Brain microvascular endothelial cell (primary cell): ENCODE results near the gene PTPRM.
A peak's percentile ranks its signal among the peaks of the same experiment; 100 is the strongest.

Source experiments
- DNase-seq: peaks from one replicate; pipeline ENCODE4 v3.0.0-alpha.2; 2020
- H3K27ac ChIP-seq: fragments of 250-450 bp; sonication (Bioruptor Pico); 2 replicates; pipeline ENCODE4 v1.5.1; 2020; ENCODE audit warnings: mild to moderate bottlenecking, moderate library complexity
- H3K27me3 ChIP-seq: fragments of 250-450 bp; sonication (Bioruptor Pico); replicated peaks from 2 replicates; pipeline ENCODE4 v1.5.1; 2020; ENCODE audit warnings: mild to moderate bottlenecking
- H3K36me3 ChIP-seq: fragments of 250-450 bp; sonication (Bioruptor Pico); replicated peaks from 2 replicates; pipeline ENCODE4 v1.5.1; 2020; ENCODE audit warnings: mild to moderate bottlenecking
- H3K4me3 ChIP-seq: 2 replicates; pipeline ENCODE4 v1.5.1; 2011; ENCODE audit warnings: low read depth, mild to moderate bottlenecking, control low read depth, low read length, moderate library complexity
- in situ Hi-C: cut with HindIII; loops from 2 replicates; pipeline ENCODE4 v1.10.0; 2017; ENCODE audit warnings: low sequenced_read_pairs, low pct_ligation_motif_present
- TF ChIP-seq, protein P1 (sequence below): IDR thresholded peaks from 2 replicates; pipeline ENCODE4 v1.5.1; 2011; ENCODE audit warnings: low read depth, mild to moderate bottlenecking, moderate library complexity, low read length, control low read depth, inconsistent platforms; ENCODE audit errors: missing control alignments

Gene PTPRM

DNA sequence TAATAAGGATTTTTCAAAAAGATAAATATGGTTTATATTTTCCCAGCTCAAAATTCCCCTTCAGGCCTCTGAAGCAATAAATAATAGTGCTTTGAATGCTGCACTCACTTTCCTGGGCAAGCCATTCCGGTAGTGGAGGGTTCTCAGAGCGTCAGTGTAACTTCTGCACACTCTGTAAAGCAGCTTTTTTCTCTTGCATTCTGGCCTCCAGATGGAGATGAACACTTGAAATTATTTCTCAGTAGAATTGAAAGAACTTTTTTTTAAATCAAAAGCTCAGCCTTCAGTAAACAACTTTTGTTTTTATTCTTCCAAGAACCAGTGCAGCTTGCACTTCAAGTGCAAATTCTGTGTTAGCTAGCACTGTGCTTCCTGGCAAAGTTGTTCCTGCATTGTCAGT is 761.0 kb downstream of the PTPRM start:
- TF ChIP-seq, protein P1, sequence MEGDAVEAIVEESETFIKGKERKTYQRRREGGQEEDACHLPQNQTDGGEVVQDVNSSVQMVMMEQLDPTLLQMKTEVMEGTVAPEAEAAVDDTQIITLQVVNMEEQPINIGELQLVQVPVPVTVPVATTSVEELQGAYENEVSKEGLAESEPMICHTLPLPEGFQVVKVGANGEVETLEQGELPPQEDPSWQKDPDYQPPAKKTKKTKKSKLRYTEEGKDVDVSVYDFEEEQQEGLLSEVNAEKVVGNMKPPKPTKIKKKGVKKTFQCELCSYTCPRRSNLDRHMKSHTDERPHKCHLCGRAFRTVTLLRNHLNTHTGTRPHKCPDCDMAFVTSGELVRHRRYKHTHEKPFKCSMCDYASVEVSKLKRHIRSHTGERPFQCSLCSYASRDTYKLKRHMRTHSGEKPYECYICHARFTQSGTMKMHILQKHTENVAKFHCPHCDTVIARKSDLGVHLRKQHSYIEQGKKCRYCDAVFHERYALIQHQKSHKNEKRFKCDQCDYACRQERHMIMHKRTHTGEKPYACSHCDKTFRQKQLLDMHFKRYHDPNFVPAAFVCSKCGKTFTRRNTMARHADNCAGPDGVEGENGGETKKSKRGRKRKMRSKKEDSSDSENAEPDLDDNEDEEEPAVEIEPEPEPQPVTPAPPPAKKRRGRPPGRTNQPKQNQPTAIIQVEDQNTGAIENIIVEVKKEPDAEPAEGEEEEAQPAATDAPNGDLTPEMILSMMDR, result no peak
- H3K4me3 ChIP-seq, result no peak overlapping the region
- H3K27me3 ChIP-seq, result no peaks in the 10 kb centered on the region
- H3K27ac ChIP-seq, result no peak overlapping the region
- in situ Hi-C loops, result no loop called here
- no peak for DNase-seq
- no peaks in the 10 kb centered on the region for H3K36me3 ChIP-seq

DNA sequence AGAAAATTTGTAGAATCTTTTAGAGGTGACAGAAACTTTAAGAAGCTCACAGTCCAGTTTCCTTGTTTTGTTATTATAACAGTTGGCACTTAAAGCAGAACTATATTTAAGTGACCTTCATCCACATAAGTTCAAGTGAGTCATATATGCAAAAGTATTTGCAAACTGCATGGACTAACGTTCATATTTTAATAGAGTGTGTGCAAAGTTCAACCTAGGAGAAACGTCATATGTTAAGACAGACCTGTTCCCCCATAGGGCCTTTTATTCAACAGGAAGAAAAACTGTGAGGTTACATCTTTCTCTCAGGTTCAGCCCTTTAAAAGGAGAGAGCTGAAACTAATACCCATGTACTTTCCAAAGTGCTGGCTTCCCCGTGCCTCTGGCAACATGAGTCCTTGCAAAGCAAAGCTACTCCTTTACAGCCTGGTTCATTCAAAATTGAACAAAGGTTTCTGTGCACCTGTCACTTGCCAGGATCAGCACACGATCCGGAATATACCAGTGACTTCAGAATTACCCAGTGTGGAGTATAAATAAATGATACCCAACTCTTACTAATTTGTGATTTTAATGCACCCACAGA is 762.2 kb downstream of the PTPRM start:
- TF ChIP-seq, protein P1, result no peak
- Histone ChIP-seq H3K27me3 (no peaks in the 10 kb centered on the region), H3K4me3 (no peak overlapping the region), H3K27ac (no peak overlapping the region), H3K36me3 (no peaks in the 10 kb centered on the region)
- in situ Hi-C loops, result no loop called here
- DNase-seq, result peak; percentile 22

GRCh38 chr18:8330575-8330974 is 763.5 kb downstream of the PTPRM start:
- Histone ChIP-seq H3K4me3 (no peak overlapping the region), H3K27me3 (no peaks in the 10 kb centered on the region), H3K36me3 (no peaks in the 10 kb centered on the region), H3K27ac (no peak overlapping the region)
- in situ Hi-C loops, result no loop called here
- DNase-seq, result no peak
- TF ChIP-seq, protein P1, result no peak

DNA sequence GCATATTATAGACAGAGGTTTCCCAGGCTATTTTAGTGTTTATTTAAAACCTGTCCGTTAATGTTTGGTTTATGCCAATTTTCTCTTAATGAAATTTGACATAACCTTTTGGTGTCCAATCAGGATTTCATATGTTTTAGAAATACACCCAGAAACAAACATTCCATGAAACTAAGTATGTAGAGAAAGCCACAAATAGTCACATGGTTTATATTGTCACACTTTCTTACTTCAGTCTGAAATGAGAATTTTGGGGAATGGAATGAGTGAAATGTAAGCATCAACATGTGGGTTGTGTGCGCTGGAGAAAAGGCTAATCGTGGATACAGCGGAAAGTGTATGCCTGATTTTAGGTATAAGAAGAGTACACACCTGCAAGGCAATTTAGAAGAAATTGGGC is 765.2 kb downstream of the PTPRM start:
- no peak overlapping the region for H3K27ac ChIP-seq
- TF ChIP-seq, protein P1, result no peak
- H3K4me3 ChIP-seq, result no peak overlapping the region
- H3K36me3 ChIP-seq, result no peaks in the 10 kb centered on the region
- no peaks in the 10 kb centered on the region for H3K27me3 ChIP-seq
- in situ Hi-C loops, result no loop called here
- no peak for DNase-seq

DNA sequence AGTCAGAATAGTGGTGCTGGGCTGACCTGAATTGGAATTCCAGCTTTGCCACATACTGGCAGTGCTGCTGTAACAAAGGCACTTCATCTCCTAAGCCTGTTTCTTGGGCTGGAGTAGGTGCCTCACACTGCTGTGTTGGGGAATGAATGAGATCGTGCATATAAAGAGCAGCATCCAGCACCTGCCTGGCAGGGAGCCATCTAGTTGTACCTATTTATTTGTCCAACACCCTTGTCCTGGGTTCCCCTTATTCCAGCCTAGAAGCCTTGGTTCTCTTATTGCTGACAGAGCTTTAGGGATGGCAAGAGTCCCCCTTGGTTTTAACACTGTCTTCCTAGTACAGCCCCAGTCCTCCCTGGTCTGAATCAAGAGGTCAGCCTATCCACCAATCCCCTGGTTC is 766.8 kb downstream of the PTPRM start:
- H3K27me3 ChIP-seq, result no peaks in the 10 kb centered on the region
- H3K36me3 ChIP-seq, result no peaks in the 10 kb centered on the region
- no peak overlapping the region for H3K4me3 ChIP-seq
- TF ChIP-seq, protein P1, result no peak
- no peak overlapping the region for H3K27ac ChIP-seq
- DNase-seq, result no peak
- in situ Hi-C loops, result no loop called here

DNA sequence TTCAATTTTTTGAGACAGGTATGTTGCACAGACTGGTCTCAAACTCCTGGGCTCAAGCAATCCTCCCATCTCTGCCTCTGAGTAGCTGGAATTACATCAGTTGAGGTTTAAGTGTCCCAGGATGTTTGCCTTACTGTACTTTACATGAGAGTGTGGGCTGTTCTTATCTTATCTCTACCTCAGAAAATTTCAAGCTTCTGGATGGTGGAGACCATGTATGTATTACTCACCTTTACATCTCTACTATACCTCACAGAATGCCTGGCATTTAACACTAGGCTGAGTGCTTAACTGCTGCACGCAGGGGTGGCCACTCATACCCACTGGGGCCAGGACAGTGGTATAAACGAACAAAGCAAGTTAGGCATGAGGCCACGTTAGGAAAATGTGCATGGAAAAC is 770.1 kb downstream of the PTPRM start:
- TF ChIP-seq, protein P1, result no peak
- in situ Hi-C loops, result no loop called here
- Histone ChIP-seq H3K4me3 (no peak overlapping the region), H3K36me3 (no peaks in the 10 kb centered on the region), H3K27me3 (no peaks in the 10 kb centered on the region), H3K27ac (no peak overlapping the region)
- DNase-seq, result peak; percentile 20
